HFF-Myc (cell line): ENCODE results near the gene PCDHA1.
"Not testable (repeated sequence)": the region's sequence is repeated elsewhere in the genome, so short reads cannot be mapped to it uniquely, and the experiment has no call there.

Experiments used
- DNase-seq: peaks from one replicate; pipeline ENCODE4 v3.0.0-alpha.2; 2011; ENCODE audit warnings: low read depth; ENCODE audit errors: extremely low read depth
- H3K4me3 ChIP-seq: replicated peaks from 2 replicates; pipeline ENCODE4 v1.5.1; 2011; ENCODE audit warnings: low read depth, mild to moderate bottlenecking, control low read depth, low read length
- CTCF ChIP-seq: IDR thresholded peaks from 2 replicates; pipeline ENCODE4 v1.5.1; 2012; ENCODE audit warnings: mild to moderate bottlenecking, low read depth, low read length, control low read depth; ENCODE audit errors: missing control alignments

PCDHA1 gene

GRCh38 chr5:140780512-140780911, 5.4 kb upstream of the PCDHA1 start:
- no peak overlapping the region for H3K4me3 ChIP-seq
- no peak for DNase-seq
- TF ChIP-seq CTCF = no peak

- not testable (repeated sequence) for H3K4me3 ChIP-seq, DNase-seq
Measured at GRCh38 chr5:140787422-140787821, 1.5 kb downstream of the PCDHA1 start.

GRCh38 chr5:140787849-140788504, 2.0 kb downstream of the PCDHA1 start:
- not testable (repeated sequence) for DNase-seq

GRCh38 chr5:140791089-140791488, 5.1 kb downstream of the PCDHA1 start:
- no peak overlapping the region for H3K4me3 ChIP-seq
- no peak for DNase-seq
- TF ChIP-seq CTCF = no peak

More at GRCh38 chr5:140787849-140788504, 2.0 kb downstream of the PCDHA1 start:
- H3K4me3 ChIP-seq = not testable (repeated sequence)

- DNase-seq = no peak
- peak; percentile 16 for TF ChIP-seq CTCF
- H3K4me3 ChIP-seq = no peak within 1 kb of the TSS
Measured at GRCh38 chr5:140794595-140795258, 8.8 kb downstream of the PCDHA1 start, which contains the start of gene PCDHA2. Gene PCDHA2, plus strand, starts transcription at chr5:140794852.

GRCh38 chr5:140795259-140795641, 9.3 kb downstream of the PCDHA1 start:
- no peak overlapping the region for H3K4me3 ChIP-seq
- no peak for DNase-seq
- no peak for TF ChIP-seq CTCF

GRCh38 chr5:140796072-140796717, 10.3 kb downstream of the PCDHA1 start:
- not testable (repeated sequence) for DNase-seq

GRCh38 chr5:140796718-140797095, 10.8 kb downstream of the PCDHA1 start:
- TF ChIP-seq CTCF = no peak
- DNase-seq = no peak
- H3K4me3 ChIP-seq = no peak overlapping the region

More at GRCh38 chr5:140796072-140796717, 10.3 kb downstream of the PCDHA1 start:
- H3K4me3 ChIP-seq = not testable (repeated sequence)
